ENCODE data around the gene PLCB3. TPM values are rescaled to one million over a fixed set of nuclear protein-coding genes. Genes with fewer than 3 reads are reported as not detected.

PLCB3 gene
- total RNA-seq, 1 experiment from 2014 or later, result 80.2 TPM

DNA sequence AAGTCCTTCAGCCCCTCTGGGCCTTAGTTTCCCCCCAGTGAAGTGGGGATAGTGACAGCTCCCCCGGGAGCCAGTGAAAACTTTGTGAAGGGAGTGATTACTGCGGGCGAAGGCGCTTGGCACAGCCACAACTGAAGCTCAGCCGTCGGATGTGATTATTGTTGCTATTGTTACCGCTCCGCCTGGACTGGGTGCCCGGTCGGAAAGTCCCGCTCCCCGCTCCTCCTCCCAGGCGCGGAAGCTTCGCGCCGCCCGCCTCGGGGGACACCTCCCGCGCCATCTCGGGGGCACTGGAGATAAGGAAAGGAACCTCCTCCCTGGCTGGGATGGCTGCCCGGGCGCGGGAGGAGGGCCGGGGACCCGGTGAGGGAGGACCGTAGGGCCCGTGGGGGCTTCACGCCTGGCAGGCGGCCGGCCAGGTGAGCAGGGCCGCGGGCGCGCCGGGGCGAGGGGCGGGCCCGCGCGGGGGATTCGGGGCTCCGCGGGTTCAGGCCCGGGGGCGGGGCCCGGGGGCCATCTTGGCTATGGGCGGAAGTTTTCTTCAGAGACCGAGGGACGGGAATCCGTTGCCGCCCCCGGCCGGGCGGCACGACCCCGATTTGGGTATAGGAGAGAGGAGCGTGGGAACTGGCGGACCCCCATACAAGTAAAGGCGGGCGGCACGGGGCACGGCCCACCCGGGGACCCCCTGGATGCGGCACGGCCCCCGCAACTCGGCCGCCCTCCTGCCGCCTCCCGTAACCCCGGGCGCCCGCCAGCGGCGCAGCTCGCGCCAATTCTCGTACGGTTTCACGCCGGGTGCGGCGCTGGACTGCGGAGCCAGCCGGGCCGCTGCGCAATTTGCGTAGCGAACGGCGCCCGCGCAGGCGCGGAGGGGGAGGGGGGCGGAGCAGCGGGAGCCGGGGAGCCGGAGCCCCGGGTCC is 33.9 kb downstream of the PLCB3 start, which contains the start of gene GPR137:
Gene GPR137, plus strand, starts transcription at position 887 of the 923 bp plus-strand sequence. CDS start 677 bp downstream, outside the sequence.
- Histone ChIP-seq H3K4me2 (ENCODE audit: insufficient read depth, insufficient read length, low read length) (peak within 1 kb of the TSS; percentile 70), H4K20me1 (ENCODE audit: control insufficient read depth, insufficient read depth, insufficient read length) (no peaks in the 10 kb centered on the region), H3K23ac (ENCODE audit: insufficient read length, low read depth, low read length) (no peak within 1 kb of the TSS), H3T11ph (ENCODE audit: low read length) (no peak within 1 kb of the TSS), H3K23me2 (ENCODE audit: insufficient read length, low read depth, low read length, poor library complexity, severe bottlenecking) (peaks cover 15% of the 10 kb centered on the region), H3K79me1 (ENCODE audit: insufficient read depth, low read depth, low read length, poor library complexity, severe bottlenecking) (no peaks in the 10 kb centered on the region), H4K8ac (replicated peaks; ENCODE audit: insufficient read length, low read depth, low read length) (no peak within 1 kb of the TSS), H3K18ac (ENCODE audit: insufficient read length, low read depth, low read length) (no peak within 1 kb of the TSS), H2BK120ac (ENCODE audit: low read depth, low read length, poor library complexity, severe bottlenecking) (no peak within 1 kb of the TSS), H3K9ac (ENCODE audit: extremely low read depth, insufficient read length, low read length) (no peak within 1 kb of the TSS), H4K5ac (ENCODE audit: insufficient read length, low read depth, low read length) (no peak within 1 kb of the TSS), H3K56ac (ENCODE audit: insufficient read length, low read depth, low read length) (no peak within 1 kb of the TSS), H3K4me1 (ENCODE audit: insufficient read depth, low read length) (no peaks in the 10 kb centered on the region), H2AFZ (ENCODE audit: low read length) (no peak within 1 kb of the TSS), H2BK20ac (ENCODE audit: low read depth, low read length, poor library complexity, severe bottlenecking) (no peak within 1 kb of the TSS), H3K9me3 (ENCODE audit: control insufficient read depth, low read depth, low read length) (no peaks in the 10 kb centered on the region), H4K91ac (ENCODE audit: insufficient read length, low read depth, low read length) (no peak within 1 kb of the TSS), H3K27me3 (ENCODE audit: insufficient read depth, low read length) (peaks cover 3% of the 10 kb centered on the region; the same call in 1 of the 2 replicates), H2BK5ac (ENCODE audit: insufficient read length, low read length) (no peak within 1 kb of the TSS), H2AK5ac (ENCODE audit: insufficient read length, low read length) (no peak within 1 kb of the TSS), H3K4ac (ENCODE audit: low read depth, low read length) (no peak within 1 kb of the TSS), H3K79me2 (ENCODE audit: insufficient read depth, low read length) (no peaks in the 10 kb centered on the region), H3K14ac (ENCODE audit: insufficient read depth, low read length) (no peak within 1 kb of the TSS), H3K27ac (ENCODE audit: insufficient read length, low read depth, low read length) (no peak within 1 kb of the TSS), H2BK15ac (ENCODE audit: low read depth, low read length) (no peak within 1 kb of the TSS), H2BK12ac (ENCODE audit: insufficient read length, low read depth, low read length) (no peak within 1 kb of the TSS)
- peaks cover 21% of the 10 kb centered on the region for H3K27me3 Mint-ChIP-seq (ENCODE audit: low read depth)
- no CpG with 5 or more reads among the region's 102 CpGs for WGBS (ENCODE audit: extremely low coverage, insufficient read length, low lambda C conversion rate)
- no peaks in the 10 kb centered on the region; a peak in 1 of 5 replicates for H3K9me3 Mint-ChIP-seq
- peaks cover 0 to 18% (median 13%) of the 10 kb centered on the region in 3 experiments; a peak in 6 of 7 replicates for H3K36me3 Mint-ChIP-seq (ENCODE audit: insufficient read depth in 1 of 3, low read depth in 3 of 3)
- peak within 1 kb of the TSS; percentile 82 to 90 for H3K4me3 Mint-ChIP-seq
- H3K27ac Mint-ChIP-seq, result peak within 1 kb of the TSS in 1 of 3 experiments; percentile 68; a peak in 2 of 7 replicates
- TF ChIP-seq, protein P1, sequence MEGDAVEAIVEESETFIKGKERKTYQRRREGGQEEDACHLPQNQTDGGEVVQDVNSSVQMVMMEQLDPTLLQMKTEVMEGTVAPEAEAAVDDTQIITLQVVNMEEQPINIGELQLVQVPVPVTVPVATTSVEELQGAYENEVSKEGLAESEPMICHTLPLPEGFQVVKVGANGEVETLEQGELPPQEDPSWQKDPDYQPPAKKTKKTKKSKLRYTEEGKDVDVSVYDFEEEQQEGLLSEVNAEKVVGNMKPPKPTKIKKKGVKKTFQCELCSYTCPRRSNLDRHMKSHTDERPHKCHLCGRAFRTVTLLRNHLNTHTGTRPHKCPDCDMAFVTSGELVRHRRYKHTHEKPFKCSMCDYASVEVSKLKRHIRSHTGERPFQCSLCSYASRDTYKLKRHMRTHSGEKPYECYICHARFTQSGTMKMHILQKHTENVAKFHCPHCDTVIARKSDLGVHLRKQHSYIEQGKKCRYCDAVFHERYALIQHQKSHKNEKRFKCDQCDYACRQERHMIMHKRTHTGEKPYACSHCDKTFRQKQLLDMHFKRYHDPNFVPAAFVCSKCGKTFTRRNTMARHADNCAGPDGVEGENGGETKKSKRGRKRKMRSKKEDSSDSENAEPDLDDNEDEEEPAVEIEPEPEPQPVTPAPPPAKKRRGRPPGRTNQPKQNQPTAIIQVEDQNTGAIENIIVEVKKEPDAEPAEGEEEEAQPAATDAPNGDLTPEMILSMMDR (conservative IDR thresholded peaks at IDR 0.05), result no peak
- peak; percentile 78 for DNase-seq
- H3K4me1 Mint-ChIP-seq, result peaks cover 8 to 12% of the 10 kb centered on the region in 2 experiments

All from H9 (cell line).